ENCODE data around the gene KCTD1.

DNA sequence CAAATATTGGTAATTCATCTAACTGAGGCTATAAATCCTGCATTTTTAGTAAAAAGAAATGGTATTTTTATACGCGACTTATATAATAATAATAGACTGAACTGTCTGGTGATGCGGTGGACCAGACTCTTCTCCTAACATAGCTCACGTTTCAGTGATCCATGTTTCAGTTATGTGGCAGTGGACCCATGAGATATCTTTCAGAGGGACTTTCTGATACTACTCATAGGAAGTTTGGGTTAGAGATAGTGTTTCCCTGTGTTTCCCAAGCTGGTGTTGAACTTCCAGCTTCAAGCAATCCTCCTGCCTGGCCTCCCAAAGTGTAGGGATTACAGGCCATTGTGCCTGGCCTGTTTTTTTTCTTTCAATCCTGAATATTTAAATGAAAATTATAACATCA, 59.2 kb downstream of the KCTD1 start:
- TF ChIP-seq, protein P1, sequence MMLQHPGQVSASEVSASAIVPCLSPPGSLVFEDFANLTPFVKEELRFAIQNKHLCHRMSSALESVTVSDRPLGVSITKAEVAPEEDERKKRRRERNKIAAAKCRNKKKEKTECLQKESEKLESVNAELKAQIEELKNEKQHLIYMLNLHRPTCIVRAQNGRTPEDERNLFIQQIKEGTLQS (IDR thresholded peaks at IDR 0.05; ENCODE audit: insufficient read depth, low read depth, low read length): no peak
- TF ChIP-seq, protein P2, sequence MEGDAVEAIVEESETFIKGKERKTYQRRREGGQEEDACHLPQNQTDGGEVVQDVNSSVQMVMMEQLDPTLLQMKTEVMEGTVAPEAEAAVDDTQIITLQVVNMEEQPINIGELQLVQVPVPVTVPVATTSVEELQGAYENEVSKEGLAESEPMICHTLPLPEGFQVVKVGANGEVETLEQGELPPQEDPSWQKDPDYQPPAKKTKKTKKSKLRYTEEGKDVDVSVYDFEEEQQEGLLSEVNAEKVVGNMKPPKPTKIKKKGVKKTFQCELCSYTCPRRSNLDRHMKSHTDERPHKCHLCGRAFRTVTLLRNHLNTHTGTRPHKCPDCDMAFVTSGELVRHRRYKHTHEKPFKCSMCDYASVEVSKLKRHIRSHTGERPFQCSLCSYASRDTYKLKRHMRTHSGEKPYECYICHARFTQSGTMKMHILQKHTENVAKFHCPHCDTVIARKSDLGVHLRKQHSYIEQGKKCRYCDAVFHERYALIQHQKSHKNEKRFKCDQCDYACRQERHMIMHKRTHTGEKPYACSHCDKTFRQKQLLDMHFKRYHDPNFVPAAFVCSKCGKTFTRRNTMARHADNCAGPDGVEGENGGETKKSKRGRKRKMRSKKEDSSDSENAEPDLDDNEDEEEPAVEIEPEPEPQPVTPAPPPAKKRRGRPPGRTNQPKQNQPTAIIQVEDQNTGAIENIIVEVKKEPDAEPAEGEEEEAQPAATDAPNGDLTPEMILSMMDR (IDR thresholded peaks at IDR 0.05; ENCODE audit: control extremely low read depth in 1 of 3, insufficient read depth in 1 of 3, low read depth in 1 of 3, low read length in 3 of 3): no peak
- TF ChIP-seq YY1 (IDR thresholded peaks at IDR 0.05; ENCODE audit: low read depth, low read length): no peak
- TF ChIP-seq, protein P3, sequence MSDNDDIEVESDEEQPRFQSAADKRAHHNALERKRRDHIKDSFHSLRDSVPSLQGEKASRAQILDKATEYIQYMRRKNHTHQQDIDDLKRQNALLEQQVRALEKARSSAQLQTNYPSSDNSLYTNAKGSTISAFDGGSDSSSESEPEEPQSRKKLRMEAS (IDR thresholded peaks at IDR 0.05): no peak
- no peak for TF ChIP-seq RAD21 (IDR thresholded peaks at IDR 0.05 in 1 of 2, conservative IDR thresholded peaks at IDR 0.05 in 1 of 2; ENCODE audit: low read depth in 2 of 2, low read length in 2 of 2)
- no peak for TF ChIP-seq HDAC2 (IDR thresholded peaks at IDR 0.05; ENCODE audit: borderline replicate concordance in 1 of 2, low read depth in 2 of 2, low read length in 2 of 2)
- no peak for TF ChIP-seq EZH2 (IDR thresholded peaks at IDR 0.05; ENCODE audit: low read depth, low read length, severe bottlenecking)
- no peak for TF ChIP-seq MAFK (IDR thresholded peaks at IDR 0.05; ENCODE audit: low read depth, low read length)
- TF ChIP-seq BCL11A (IDR thresholded peaks at IDR 0.05; ENCODE audit: low read depth in 2 of 2, low read length in 2 of 2): no peak
- TF ChIP-seq CEBPB (IDR thresholded peaks at IDR 0.05; ENCODE audit: low read depth, low read length): no peak
- TF ChIP-seq, protein P4, sequence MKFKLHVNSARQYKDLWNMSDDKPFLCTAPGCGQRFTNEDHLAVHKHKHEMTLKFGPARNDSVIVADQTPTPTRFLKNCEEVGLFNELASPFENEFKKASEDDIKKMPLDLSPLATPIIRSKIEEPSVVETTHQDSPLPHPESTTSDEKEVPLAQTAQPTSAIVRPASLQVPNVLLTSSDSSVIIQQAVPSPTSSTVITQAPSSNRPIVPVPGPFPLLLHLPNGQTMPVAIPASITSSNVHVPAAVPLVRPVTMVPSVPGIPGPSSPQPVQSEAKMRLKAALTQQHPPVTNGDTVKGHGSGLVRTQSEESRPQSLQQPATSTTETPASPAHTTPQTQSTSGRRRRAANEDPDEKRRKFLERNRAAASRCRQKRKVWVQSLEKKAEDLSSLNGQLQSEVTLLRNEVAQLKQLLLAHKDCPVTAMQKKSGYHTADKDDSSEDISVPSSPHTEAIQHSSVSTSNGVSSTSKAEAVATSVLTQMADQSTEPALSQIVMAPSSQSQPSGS (IDR thresholded peaks at IDR 0.05; ENCODE audit: low read length): no peak
- no peak for TF ChIP-seq NANOG (IDR thresholded peaks at IDR 0.05; ENCODE audit: insufficient read depth, low read depth, low read length, poor library complexity, severe bottlenecking)
- TF ChIP-seq POLR2A (IDR thresholded peaks at IDR 0.05; ENCODE audit: control extremely low read depth in 1 of 2, low read depth in 2 of 2, low read length in 2 of 2): no peak
- TF ChIP-seq POLR2AphosphoS5 (IDR thresholded peaks at IDR 0.05; ENCODE audit: low read depth, low read length): no peak

Measured in H1 (cell line).